ENCODE measurements around the gene THRA. TPM values are rescaled to one million over a fixed set of nuclear protein-coding genes. Genes with fewer than 3 reads are reported as not detected.

THRA gene
- total RNA-seq, 2 donors from 2014 or later: 35.2 to 79.8 TPM

DNA sequence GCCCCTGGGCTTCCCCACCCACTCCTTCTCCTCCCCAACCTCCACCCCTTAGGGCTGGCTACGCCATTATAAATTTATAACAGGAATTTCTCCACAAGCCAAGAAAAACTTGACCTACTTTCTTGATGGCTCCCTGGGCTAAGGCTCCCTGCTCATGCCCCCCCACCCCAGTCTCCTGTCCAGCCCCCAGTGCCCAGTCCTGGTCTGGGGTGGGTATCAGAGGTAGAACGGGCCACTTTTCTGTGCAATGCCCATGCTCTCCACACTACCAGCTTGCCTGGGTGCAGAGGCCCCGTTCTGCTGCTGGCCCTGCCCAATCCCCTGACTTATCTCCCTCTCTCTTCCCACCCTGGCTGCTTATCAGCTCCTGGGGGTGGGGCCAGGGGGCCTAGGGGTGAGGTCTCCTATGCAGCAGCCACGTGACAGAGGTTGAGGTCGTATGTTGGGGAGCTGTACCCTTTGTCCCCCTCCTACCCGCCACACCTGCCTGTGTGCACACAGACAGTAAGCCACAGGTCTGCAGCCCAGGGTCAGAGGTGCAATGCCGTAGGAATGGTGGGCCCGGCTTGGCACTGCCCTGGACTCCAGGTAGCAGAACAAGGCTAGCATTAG is 10.1 kb downstream of the THRA start:
- H3K4me1 ChIP-seq (replicated peaks): peaks cover 68% of the 10 kb centered on the region
- no peaks in the 10 kb centered on the region for H3K9me3 ChIP-seq
- no peaks in the 10 kb centered on the region for H3K27me3 ChIP-seq (replicated peaks; ENCODE audit: insufficient read depth)
- 35% methylated on average over 8 of the region's 8 CpGs for WGBS
- no peaks in the 10 kb centered on the region for H3K36me3 ChIP-seq
- TF ChIP-seq POLR2AphosphoS5 (IDR thresholded peaks at IDR 0.05): no peak
- no peak overlapping the region for H3K4me3 ChIP-seq
- no peak for DNase-seq (ENCODE audit: low spot score)
- H3K27ac ChIP-seq: peak overlapping the region; percentile 89 to 93
- intact Hi-C loops (cut with DNase I): no loop called here

DNA sequence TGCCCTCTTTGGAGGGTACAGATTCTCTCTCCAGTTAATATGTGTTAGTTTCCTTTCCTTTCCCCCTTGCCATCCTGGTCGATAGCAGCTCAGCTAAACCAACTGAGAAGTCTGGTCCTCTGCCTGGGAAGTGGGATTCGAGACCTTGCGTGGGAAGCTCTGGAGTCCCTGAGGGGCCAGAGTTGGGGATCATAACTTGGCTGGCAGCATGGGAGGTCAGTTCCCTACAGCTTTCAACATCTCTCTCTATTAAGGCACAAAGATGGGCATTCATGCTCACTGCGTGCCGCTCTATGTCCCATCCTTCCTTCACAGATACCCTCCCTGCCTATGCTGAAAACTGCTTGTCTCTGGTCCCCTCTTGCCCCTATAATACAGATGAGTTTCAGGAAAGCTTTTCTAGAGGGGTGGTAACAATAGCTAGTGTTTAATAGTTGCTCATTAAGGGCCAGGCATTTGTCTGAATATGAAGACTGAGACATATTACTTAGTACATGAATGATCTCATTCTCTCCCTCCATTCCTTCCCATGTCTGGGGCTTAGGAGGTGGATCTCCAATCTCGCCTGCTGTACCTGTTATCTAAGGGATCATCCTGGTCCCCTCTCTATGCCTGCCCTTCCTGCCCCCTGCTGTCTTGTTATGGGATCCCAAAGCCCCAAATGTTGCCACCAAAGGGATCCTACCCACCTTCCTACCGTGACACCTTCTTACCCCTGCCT is 10.8 kb downstream of the THRA start:
- no peak for TF ChIP-seq POLR2AphosphoS5 (IDR thresholded peaks at IDR 0.05)
- TF ChIP-seq, protein P1, sequence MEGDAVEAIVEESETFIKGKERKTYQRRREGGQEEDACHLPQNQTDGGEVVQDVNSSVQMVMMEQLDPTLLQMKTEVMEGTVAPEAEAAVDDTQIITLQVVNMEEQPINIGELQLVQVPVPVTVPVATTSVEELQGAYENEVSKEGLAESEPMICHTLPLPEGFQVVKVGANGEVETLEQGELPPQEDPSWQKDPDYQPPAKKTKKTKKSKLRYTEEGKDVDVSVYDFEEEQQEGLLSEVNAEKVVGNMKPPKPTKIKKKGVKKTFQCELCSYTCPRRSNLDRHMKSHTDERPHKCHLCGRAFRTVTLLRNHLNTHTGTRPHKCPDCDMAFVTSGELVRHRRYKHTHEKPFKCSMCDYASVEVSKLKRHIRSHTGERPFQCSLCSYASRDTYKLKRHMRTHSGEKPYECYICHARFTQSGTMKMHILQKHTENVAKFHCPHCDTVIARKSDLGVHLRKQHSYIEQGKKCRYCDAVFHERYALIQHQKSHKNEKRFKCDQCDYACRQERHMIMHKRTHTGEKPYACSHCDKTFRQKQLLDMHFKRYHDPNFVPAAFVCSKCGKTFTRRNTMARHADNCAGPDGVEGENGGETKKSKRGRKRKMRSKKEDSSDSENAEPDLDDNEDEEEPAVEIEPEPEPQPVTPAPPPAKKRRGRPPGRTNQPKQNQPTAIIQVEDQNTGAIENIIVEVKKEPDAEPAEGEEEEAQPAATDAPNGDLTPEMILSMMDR (IDR thresholded peaks at IDR 0.05): no peak
- TF ChIP-seq POLR2A (IDR thresholded peaks at IDR 0.05): no peak
- no peak overlapping the region for H3K4me3 ChIP-seq
- H3K27ac ChIP-seq: peak overlapping the region; percentile 89 to 93
- H3K4me1 ChIP-seq (replicated peaks): peaks cover 68% of the 10 kb centered on the region
- no peak for DNase-seq (ENCODE audit: low spot score)
- no peaks in the 10 kb centered on the region for H3K36me3 ChIP-seq
- intact Hi-C loops (cut with DNase I): no loop called here
- no peaks in the 10 kb centered on the region for H3K27me3 ChIP-seq (replicated peaks; ENCODE audit: insufficient read depth)
- 85% methylated on average over 7 of the region's 7 CpGs for WGBS
- H3K9me3 ChIP-seq: no peaks in the 10 kb centered on the region

DNA sequence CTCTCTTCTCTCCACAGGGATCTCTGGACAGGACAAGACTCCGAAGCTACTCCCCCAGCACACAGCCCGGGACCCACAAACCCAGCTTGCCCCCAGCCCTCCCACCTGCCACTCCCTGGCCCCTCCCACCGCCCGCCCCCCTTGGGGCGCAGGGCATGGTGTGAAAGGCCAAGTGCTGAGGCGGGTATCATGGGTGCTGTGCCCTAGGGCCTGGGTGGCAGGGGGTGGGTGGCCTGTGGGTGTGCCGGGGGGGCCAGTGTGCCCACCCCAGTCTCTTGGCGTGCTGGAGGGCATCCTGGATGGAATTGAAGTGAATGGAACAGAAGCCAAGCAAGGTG is 11.4 kb downstream of the THRA start:
- H3K36me3 ChIP-seq: no peaks in the 10 kb centered on the region
- no peak overlapping the region for H3K4me3 ChIP-seq
- no peaks in the 10 kb centered on the region for H3K9me3 ChIP-seq
- intact Hi-C loops (cut with DNase I): no loop called here
- H3K4me1 ChIP-seq (replicated peaks): peaks cover 67% of the 10 kb centered on the region
- no peaks in the 10 kb centered on the region for H3K27me3 ChIP-seq (replicated peaks; ENCODE audit: insufficient read depth)
- peak overlapping the region; percentile 89 to 93 for H3K27ac ChIP-seq
- TF ChIP-seq, protein P1 (IDR thresholded peaks at IDR 0.05): no peak
- no peak for TF ChIP-seq POLR2A (IDR thresholded peaks at IDR 0.05)
- TF ChIP-seq POLR2AphosphoS5 (IDR thresholded peaks at IDR 0.05): no peak
- 87% methylated on average over 8 of the region's 8 CpGs for WGBS
- no peak for DNase-seq (ENCODE audit: low spot score)

DNA sequence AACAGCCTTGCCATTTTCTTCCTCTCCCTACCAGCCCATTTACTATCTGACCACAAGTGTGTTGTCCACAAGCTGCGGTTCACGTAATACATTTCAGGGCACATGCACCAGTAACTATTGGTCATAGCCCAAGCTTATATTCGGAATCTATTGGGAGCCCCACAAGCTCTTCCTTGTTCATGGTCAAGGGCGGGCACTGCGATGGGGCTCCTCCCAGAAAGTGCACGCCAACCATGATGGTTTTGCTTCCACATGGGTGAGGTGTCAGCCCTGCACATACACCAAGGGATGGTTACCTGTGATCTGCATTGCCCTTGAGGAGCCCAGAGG is 12.1 kb downstream of the THRA start:
- Histone ChIP-seq H3K4me1 (replicated peaks) (peaks cover 60% of the 10 kb centered on the region), H3K27me3 (replicated peaks; ENCODE audit: insufficient read depth) (no peaks in the 10 kb centered on the region), H3K9me3 (no peaks in the 10 kb centered on the region), H3K4me3 (no peak overlapping the region), H3K36me3 (no peaks in the 10 kb centered on the region), H3K27ac (peak overlapping the region; percentile 89 to 93)
- 45% methylated on average over 6 of the region's 6 CpGs for WGBS
- DNase-seq (ENCODE audit: low spot score): no peak
- intact Hi-C loops (cut with DNase I): loop anchor here (1.0 to 5.0 kb wide), 2 partner anchors 12 to 48 kb away; no protein-coding TSS in a partner anchor
- TF ChIP-seq POLR2A (IDR thresholded peaks at IDR 0.05): no peak
- no peak for TF ChIP-seq POLR2AphosphoS5 (IDR thresholded peaks at IDR 0.05)
- TF ChIP-seq, protein P1 (IDR thresholded peaks at IDR 0.05): no peak

DNA sequence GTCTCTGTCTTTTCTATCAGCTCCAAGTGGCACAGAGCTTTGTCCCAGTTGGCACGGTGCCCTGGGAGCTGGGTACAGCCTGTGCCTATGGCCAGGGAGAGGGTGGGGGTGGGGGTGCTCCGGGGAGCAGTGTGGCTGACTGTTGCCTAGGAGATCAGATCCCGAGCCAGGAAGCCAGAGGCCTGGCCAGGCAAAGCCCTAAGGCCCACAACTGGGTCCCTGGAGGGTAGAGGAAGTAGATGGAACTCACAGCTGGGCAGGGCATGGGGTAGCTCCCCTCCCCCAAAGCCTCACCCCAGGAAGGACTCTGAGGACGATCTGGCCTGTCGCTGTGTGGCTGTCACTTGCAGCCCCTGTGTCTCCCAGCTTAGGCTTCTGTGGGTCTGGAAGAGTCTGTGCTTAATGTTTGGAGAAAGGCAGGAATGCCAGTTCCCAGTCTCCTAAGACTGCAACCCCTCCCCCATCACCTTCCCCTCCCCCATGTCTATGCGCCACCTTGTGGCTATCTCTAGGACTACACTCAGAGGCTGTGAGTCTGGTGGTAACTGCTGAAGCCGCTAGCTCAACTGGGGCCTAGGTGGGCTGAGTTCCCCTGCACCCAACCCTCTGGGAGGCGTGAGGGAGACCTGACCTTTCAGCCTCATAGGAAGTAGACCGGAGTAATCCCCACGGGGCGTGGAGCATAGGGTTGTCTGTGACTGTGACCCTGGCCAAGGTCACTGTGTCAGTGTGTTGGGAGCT is 12.6 kb downstream of the THRA start:
- Histone ChIP-seq H3K9me3 (no peaks in the 10 kb centered on the region), H3K4me3 (no peak overlapping the region), H3K36me3 (no peaks in the 10 kb centered on the region), H3K27me3 (replicated peaks; ENCODE audit: insufficient read depth) (no peaks in the 10 kb centered on the region), H3K4me1 (replicated peaks) (peaks cover 56% of the 10 kb centered on the region), H3K27ac (peak overlapping the region; percentile 89 to 93)
- WGBS: 6% methylated on average over 11 of the region's 11 CpGs
- intact Hi-C loops (cut with DNase I): loop anchor here (1.0 to 5.0 kb wide), 2 partner anchors 12 to 48 kb away; no protein-coding TSS in a partner anchor
- peak; percentile 85 for DNase-seq (ENCODE audit: low spot score)
- TF ChIP-seq, protein P1 (IDR thresholded peaks at IDR 0.05): peak; percentile 88 to 93 (median 92)
- TF ChIP-seq POLR2AphosphoS5 (IDR thresholded peaks at IDR 0.05) (peak; percentile 44), POLR2A (IDR thresholded peaks at IDR 0.05) (peak; percentile 20)
